GM12872 (cell line): ENCODE data around the gene EIF3K.

ENCODE experiments used
- TF ChIP-seq, protein P1 (sequence below): IDR thresholded peaks from 3 replicates; pipeline ENCODE4 v1.5.1; 2011; ENCODE audit warnings: low read depth, mild to moderate bottlenecking, low read length, moderate library complexity; ENCODE audit not compliant: insufficient read depth

Gene EIF3K

DNA sequence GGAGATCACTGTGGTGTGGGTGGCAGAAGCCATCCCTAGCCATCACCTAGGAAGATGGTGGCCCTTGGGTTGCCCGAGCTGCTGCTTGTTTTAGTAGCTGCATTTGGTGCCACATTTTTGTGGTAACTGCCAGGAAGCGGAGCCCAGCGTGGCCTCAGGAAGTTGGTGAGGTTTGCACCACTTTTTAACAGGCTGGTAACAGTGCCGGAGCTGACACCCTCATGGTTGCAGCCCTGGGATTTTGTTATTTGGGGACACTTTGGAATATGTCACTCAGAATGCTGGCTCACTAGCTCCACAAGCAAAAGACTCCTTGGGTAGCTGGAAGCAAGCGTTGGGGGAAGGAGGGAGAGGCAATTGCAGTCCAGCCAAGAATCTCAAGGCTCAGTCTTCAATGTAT, 50.6 kb downstream of the EIF3K start:
- TF ChIP-seq, protein P1, sequence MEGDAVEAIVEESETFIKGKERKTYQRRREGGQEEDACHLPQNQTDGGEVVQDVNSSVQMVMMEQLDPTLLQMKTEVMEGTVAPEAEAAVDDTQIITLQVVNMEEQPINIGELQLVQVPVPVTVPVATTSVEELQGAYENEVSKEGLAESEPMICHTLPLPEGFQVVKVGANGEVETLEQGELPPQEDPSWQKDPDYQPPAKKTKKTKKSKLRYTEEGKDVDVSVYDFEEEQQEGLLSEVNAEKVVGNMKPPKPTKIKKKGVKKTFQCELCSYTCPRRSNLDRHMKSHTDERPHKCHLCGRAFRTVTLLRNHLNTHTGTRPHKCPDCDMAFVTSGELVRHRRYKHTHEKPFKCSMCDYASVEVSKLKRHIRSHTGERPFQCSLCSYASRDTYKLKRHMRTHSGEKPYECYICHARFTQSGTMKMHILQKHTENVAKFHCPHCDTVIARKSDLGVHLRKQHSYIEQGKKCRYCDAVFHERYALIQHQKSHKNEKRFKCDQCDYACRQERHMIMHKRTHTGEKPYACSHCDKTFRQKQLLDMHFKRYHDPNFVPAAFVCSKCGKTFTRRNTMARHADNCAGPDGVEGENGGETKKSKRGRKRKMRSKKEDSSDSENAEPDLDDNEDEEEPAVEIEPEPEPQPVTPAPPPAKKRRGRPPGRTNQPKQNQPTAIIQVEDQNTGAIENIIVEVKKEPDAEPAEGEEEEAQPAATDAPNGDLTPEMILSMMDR = no peak

DNA sequence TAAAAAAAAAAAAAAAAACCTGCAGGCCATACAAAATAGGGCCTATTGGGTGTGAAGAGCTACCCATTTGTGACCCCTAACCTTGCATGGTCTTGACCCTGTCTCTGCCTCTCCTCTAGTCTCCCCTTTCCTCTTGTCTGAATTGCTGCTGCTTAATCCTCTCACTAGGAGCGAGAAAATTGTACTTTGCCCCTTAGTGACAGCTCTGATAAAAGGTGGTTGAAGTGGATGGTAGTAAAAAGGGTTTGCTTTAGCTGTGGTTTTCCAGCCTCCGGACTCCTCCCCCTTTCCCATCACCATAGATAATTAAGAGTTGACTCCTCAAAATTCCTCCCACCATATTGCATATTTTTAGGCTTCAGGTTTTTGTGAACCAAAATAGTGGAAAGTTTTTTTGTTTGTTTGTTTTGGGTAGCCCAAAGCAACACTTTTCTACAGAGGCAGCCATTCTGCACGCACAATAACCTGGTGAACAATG, 52.0 kb downstream of the EIF3K start:
- TF ChIP-seq, protein P1 = no peak

DNA sequence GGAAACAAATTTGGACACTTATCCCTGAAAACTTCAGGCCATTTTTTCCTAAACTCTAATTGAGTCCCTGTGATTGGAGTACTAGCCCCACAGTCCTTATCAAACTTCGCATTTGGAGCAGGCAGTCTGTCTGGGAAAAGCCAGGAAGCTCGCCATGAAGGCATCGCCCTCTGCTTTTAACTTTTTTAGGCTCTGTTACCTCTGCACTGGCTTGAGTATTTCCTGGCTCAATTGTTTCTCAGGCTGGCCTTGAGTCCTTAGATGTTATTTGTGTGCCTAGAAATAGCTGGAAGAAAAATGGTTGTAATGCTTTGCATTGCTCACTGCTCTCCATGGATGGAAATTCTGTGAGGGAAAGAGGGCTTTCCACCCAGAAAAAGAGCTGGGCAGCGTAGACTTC, 52.7 kb downstream of the EIF3K start:
- TF ChIP-seq, protein P1 = no peak

DNA sequence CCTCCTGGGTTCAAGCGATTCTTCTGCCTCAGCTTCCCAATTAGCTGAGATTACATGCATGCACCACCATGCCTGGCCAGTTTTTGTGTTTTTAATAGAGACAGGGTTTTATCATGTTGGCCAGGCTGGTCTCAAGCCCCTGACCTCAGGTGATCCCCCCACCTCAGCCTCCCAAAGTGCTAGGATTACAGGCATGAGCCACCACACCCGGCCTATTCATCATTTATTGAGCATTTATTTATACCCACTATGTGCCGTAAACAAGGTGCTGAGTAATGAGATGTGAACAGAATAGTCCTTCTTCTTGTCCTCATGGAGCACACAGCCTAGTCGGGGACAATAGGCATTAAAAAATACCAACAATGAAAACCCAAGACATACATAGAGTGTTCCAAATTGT, 54.0 kb downstream of the EIF3K start:
- TF ChIP-seq, protein P1 = no peak

DNA sequence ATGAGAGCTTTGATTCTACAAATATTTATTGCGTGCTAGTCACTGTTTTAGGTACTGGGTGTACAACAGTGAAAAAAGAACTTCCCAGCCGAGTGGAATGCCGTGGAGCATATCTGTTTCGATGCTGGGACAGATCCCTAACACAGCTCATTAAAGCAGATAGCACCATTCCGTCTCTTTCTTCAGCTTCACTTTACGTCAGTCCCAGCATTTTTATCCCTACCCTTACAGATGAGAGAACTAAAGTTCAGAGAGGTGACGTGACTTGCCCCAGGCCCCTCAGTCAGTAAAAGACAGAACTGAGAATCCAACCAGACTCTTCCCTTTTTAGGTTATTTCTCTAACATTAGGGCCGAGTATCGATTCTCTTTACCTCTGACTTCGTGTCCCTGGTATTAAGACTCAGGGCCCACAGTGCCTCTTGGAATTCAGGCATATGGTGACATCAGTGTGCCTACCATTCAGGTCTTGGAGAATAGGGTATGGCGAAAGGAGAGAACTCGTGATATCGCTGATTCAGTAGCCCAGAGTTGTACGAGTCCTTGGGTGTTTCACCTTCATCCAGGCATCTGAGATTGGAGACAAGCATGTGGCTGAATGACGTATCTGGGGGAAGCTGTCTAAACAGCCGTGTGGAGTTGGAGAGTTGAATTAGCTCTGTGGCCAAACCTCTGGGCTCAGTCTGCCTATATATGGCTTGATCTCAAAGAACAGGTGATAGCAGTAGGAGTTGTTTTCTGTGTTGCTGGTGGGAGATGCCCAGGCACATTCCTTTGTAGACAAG, 55.6 kb downstream of the EIF3K start:
- TF ChIP-seq, protein P1 = no peak

DNA sequence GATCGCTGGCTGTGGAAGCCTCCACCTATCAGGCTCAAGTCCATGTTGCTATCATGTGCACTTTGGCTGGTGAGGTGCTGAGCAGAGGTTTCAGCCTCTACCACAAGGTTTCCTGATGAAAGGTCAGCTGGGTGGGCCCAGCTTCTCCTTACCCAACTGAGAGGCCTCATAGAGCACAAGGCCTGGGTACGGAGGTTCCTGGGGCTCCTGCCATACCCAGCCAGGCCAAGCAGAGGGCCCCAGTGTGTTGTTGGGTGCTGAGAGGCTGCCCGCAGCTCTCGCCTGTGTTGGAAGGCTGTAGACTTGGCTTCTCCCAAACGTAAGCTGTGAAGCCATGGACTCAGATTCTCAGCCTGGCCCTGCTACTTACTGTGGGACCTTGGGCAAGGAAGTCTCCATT, 56.6 kb downstream of the EIF3K start:
- TF ChIP-seq, protein P1 = no peak

DNA sequence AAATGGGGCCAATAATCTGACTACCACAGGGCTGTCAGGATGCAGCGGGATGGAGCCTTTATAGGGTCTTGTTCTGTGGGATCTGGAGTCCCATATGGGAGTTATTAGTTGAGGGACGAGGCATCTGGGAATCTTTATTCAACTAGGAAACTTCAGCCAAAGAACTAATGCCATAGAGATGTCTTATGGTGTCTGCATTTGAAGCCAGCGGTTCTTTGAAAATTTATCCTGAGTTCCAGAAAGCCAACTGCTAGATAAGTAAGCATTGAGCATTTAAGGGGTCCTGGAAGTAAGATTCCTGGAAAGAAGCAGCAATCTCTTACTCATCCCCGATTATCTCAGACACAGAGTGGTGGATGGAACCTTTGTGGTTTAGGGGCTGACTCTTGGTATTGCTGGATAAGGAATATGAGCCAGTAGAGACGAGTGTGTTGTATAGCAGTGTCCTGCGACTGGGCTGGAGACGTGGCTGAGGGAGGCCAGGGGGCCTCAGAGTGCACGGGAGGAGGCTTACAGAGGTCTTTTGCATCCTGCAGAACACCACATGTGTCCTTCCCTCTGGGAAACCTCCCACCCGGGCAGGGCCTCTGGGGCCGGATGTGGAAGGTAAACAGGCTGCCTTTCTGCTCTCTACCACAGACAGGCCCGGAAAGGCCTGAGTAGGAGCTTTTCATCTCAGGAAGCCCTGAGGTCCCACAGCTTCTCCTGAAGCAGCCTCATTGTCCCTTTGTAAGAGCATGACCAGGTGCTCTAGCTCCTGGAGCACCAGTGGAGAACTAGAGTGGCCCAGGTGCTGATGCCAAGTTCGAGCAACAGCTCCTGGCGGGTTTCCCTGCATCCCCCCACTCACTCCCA, 57.3 kb downstream of the EIF3K start:
- TF ChIP-seq, protein P1 = no peak
